Measurements from ENCODE around the gene CDH15.

Gene CDH15

GRCh38 chr16:89171216-89172170, at the start of gene CDH15:
CDH15 (plus strand) TSS chr16:89171748; CDS start chr16:89171832, 84 bp downstream.
- peak; percentile 94 to 96 for DNase-seq (ENCODE audit: low read depth in 2 of 2)

GRCh38 chr16:89122322-89122851, 49.2 kb upstream of the CDH15 start:
- no peak for DNase-seq (ENCODE audit: low read depth in 2 of 2)

GRCh38 chr16:89123001-89123830, 48.3 kb upstream of the CDH15 start:
- DNase-seq (ENCODE audit: low read depth in 2 of 2), result no peak

GRCh38 chr16:89123831-89124100, 47.8 kb upstream of the CDH15 start:
- no peak for DNase-seq (ENCODE audit: low read depth in 2 of 2)

GRCh38 chr16:89129378-89129777, 42.2 kb upstream of the CDH15 start:
- DNase-seq (ENCODE audit: low read depth in 2 of 2), result no peak

- DNase-seq (ENCODE audit: low read depth in 2 of 2), result no peak
Observed at GRCh38 chr16:89130448-89130847, 41.1 kb upstream of the CDH15 start.

GRCh38 chr16:89131783-89132182, 39.8 kb upstream of the CDH15 start:
- no peak for DNase-seq (ENCODE audit: low read depth in 2 of 2)

GRCh38 chr16:89132194-89133005, 39.1 kb upstream of the CDH15 start:
- no peak for DNase-seq (ENCODE audit: low read depth in 2 of 2)

- DNase-seq (ENCODE audit: low read depth in 2 of 2), result no peak
Observed at GRCh38 chr16:89133457-89134127, 38.0 kb upstream of the CDH15 start.

GRCh38 chr16:89134269-89134668, 37.3 kb upstream of the CDH15 start:
- DNase-seq (ENCODE audit: low read depth in 2 of 2), result no peak

- DNase-seq (ENCODE audit: low read depth in 2 of 2), result no peak
Observed at GRCh38 chr16:89135166-89135565, 36.4 kb upstream of the CDH15 start.

GRCh38 chr16:89135971-89136765, 35.4 kb upstream of the CDH15 start:
- DNase-seq (ENCODE audit: low read depth in 2 of 2), result no peak

- no peak for DNase-seq (ENCODE audit: low read depth in 2 of 2)
Observed at GRCh38 chr16:89136931-89137330, 34.6 kb upstream of the CDH15 start.

- no peak for DNase-seq (ENCODE audit: low read depth in 2 of 2)
Observed at GRCh38 chr16:89137666-89138512, 33.7 kb upstream of the CDH15 start.

- no peak for DNase-seq (ENCODE audit: low read depth in 2 of 2)
Observed at GRCh38 chr16:89138513-89138795, 33.1 kb upstream of the CDH15 start.

- no peak for DNase-seq (ENCODE audit: low read depth in 2 of 2)
Observed at GRCh38 chr16:89138843-89139520, 32.6 kb upstream of the CDH15 start.

GRCh38 chr16:89139907-89140361, 31.6 kb upstream of the CDH15 start:
- no peak for DNase-seq (ENCODE audit: low read depth in 2 of 2)

- DNase-seq (ENCODE audit: low read depth in 2 of 2), result no peak
Observed at GRCh38 chr16:89140401-89140800, 31.1 kb upstream of the CDH15 start.
